AG04449 (cell line): ENCODE data around the gene VMAC.

ENCODE experiments used
- CTCF ChIA-PET: fragments of 350-600 bp; formaldehyde crosslinking; extraction: SDS; loops from one replicate; lab custom pipeline; 2021; ENCODE audit warnings: antibody characterized with exemption; lab: Yijun Ruan, JAX
- POLR2A ChIA-PET: fragments of 400-600, 350-600 bp; formaldehyde crosslinking; extraction: SDS; loops from one replicate; lab custom pipeline; 2020; ENCODE audit warnings: antibody characterized with exemption, inconsistent platforms; lab: Yijun Ruan, JAX
- DNase-seq: peaks from one replicate; pipeline ENCODE4 v3.0.0-alpha.2; 2010; ENCODE audit warnings: low read depth, low spot score
- H3K4me3 ChIP-seq: 2 replicates; pipeline ENCODE4 v1.5.1; 2011; ENCODE audit warnings: low read depth, mild to moderate bottlenecking, control low read depth, low read length
- TF ChIP-seq, protein P1 (sequence below): IDR thresholded peaks from one replicate; pipeline ENCODE4 v1.5.1; 2011; ENCODE audit warnings: mild to moderate bottlenecking, moderate library complexity, low read length, control low read depth, inconsistent platforms; ENCODE audit not compliant: insufficient read depth; ENCODE audit errors: missing control alignments

The VMAC gene

DNA sequence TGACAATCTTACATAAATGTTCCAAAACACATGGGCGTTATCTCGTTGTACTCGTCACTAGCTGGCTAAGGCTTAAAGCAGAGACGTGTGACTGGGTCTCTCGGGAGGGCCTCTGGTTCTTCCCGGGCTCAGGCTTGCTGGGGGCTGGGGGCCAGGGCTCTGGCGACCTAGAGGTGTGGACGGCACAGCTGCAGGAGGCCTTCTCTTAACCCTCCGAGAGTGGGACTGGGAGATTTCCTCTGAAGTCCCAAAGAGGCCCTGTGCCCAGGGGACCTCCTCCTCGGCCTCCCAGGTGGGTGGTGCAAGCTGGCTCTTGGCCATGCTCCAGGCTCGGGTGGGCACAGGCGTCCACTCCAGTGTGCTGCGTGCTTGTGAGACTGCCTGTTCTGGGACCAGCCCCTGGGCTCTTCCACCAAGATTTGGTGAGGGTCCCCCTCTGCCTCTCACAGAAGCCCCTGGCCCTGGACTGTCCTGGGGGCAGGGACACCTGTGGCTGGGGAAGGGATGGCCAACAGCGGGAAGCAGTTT is 11.6 kb downstream of the VMAC start:
- H3K4me3 ChIP-seq: no peak overlapping the region
- ChIA-PET POLR2A (no interaction called here), CTCF (no interaction called here)
- DNase-seq: no peak
- TF ChIP-seq, protein P1, sequence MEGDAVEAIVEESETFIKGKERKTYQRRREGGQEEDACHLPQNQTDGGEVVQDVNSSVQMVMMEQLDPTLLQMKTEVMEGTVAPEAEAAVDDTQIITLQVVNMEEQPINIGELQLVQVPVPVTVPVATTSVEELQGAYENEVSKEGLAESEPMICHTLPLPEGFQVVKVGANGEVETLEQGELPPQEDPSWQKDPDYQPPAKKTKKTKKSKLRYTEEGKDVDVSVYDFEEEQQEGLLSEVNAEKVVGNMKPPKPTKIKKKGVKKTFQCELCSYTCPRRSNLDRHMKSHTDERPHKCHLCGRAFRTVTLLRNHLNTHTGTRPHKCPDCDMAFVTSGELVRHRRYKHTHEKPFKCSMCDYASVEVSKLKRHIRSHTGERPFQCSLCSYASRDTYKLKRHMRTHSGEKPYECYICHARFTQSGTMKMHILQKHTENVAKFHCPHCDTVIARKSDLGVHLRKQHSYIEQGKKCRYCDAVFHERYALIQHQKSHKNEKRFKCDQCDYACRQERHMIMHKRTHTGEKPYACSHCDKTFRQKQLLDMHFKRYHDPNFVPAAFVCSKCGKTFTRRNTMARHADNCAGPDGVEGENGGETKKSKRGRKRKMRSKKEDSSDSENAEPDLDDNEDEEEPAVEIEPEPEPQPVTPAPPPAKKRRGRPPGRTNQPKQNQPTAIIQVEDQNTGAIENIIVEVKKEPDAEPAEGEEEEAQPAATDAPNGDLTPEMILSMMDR: no peak

DNA sequence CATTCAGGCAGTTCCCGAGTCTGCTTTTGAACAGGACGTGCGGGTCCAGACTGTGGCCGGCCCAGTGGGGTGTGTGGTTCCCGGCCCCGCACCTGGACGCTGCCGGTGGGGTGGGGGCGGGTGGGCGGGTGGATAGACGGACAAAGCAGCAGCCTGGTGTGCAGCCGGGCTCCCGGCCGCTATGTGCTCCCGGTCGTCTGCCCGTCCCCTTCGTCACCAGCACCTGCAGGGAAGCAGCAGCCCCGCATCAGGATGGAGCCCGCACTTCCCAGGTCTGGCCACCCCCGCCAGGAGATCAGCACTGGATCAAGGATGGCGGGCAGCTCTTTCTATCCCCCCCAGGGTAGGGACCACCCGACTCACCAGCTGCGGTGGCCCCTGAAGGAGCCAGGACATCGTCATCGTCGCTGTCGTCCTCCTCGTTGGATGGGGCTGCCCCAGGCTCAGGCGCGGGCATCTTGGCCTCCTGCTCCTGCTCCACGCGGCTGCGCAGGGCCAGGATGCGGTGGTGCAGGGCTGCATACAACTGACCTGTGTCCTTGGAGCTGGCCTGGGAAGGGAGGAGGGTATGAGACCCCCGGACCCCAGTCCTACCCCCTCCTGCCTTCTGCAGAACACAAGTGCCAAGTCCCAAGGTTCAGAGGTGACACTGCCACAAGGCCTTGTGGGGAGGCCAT is 12.9 kb downstream of the VMAC start:
- H3K4me3 ChIP-seq: no peak overlapping the region
- TF ChIP-seq, protein P1: no peak
- CTCF ChIA-PET: no interaction called here
- no peak for DNase-seq
- POLR2A ChIA-PET: no interaction called here

DNA sequence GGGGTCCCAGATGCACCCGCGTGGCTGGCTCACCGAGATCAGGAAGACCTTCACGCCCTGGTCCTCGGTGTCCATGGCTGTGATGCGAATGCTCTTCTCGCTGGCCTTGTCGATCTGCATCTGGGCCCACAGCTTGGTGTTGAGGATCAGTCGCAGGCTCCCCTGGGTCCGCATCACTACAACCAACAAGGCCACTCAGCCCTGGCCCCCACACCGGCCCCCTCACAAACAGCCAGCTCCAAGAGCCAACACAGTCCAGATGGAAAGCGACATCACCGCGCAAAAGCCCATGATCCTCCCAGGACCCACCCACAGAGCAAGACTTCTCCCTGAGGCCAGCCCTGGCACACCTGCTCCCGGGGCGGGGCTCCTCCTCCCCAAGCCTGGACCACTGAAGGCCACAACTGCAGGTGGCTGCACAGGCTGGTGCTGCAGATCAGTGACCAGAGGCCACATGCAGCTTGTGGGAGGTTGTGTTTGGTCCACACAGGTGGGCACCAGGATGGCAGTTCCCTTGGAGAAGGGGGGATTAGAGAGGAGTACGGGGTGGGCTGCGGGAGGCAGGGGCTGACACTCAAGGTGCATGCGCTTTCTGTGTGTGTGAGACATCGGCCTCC is 13.9 kb downstream of the VMAC start:
- ChIA-PET CTCF (no interaction called here), POLR2A (no interaction called here)
- no peak for DNase-seq
- TF ChIP-seq, protein P1: no peak
- no peak overlapping the region for H3K4me3 ChIP-seq

DNA sequence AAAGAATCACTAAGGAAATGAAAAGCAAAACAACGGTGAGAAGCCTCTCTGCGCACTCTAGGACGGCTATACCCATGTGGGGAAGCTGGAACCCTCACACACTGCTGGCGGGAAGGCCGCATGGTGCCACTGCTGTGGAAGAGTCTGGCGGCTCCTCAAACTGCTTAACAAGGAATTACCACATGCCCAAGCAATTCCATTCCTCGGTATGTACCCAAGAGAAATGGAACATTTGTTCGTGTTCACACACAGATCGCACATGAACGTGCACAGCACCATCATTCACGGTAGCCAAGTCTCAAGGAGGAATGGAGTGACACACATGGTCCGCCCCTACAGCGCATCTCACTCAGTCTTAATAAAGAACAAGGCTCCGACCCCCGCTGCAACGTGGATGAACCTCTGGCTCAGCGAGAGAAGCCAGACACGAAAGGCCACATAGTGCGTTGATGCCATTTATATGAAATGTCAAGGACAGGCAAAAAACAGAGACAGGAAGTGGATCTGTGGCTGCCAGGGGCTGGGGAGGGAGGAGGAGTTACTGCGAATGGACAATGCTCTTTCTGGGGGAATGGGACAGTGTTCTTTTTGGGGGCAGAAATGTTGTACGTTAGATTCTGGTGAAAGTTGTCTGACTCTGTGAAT is 17.0 kb downstream of the VMAC start:
- CTCF ChIA-PET: interaction anchor here (0.8 to 2.3 kb wide), 1 partner anchor 118 kb away, joined by 4 to 9 read pairs; no protein-coding TSS in a partner anchor
- TF ChIP-seq, protein P1: no peak
- DNase-seq: no peak
- POLR2A ChIA-PET: no interaction called here
- no peak overlapping the region for H3K4me3 ChIP-seq

DNA sequence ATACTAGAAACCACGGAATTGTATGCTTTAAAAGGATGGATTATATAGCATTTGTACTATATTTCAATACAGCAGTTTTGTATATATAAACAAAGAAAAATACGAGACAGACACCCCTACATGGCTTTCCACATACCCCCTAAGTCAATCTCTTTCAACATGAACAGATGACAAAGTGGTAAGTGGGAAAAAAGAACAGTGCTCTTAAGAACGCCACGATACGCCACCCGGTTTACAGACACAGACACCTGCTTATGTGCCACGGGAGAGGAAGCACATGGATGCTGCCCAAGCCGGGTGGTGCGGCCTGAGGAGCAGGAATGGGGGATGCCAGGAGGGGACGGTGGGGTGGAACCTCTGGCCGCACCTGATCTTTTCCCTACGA is 17.5 kb downstream of the VMAC start:
- DNase-seq: no peak
- H3K4me3 ChIP-seq: no peak overlapping the region
- POLR2A ChIA-PET: no interaction called here
- TF ChIP-seq, protein P1: no peak
- CTCF ChIA-PET: interaction anchor here (0.8 kb wide), 1 partner anchor 118 kb away, joined by 4 read pairs; no protein-coding TSS in a partner anchor

DNA sequence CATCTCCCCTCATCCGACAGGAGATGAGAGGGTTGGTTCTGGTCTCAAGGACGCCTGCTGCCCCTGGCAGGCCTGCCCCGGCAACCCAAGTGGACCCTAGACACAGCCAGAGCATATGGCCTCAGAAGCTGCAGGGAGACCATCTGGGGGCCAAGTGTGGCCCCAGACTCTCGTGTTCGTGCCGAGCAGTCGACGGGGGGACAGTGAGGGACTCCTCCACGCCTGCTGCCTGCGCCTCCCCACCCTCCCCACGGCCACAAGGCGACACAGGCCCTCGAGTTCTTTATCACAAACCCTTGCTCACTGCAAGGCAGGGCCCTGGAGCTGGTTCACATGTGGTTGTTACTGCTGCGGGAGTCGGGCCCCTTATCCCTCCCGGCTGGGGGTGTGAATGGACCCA is 18.7 kb downstream of the VMAC start:
- no peak for DNase-seq
- POLR2A ChIA-PET: no interaction called here
- CTCF ChIA-PET: interaction anchor here (1.0 to 1.2 kb wide), 2 partner anchors 99 to 119 kb away, joined by 3 read pairs; no protein-coding TSS in a partner anchor
- H3K4me3 ChIP-seq: no peak overlapping the region
- TF ChIP-seq, protein P1: no peak
